ENCODE data around the gene GRM8. TPM values are rescaled to one million over a fixed set of nuclear protein-coding genes. Genes with fewer than 3 reads are reported as not detected.

The GRM8 gene
- total RNA-seq, 4 donors from 2014 or later: 0.57 TPM; not detected in 3

GRCh38 chr7:126778101-126778500 lies 474.6 kb downstream of the GRM8 start:
- H3K27ac ChIP-seq: no peak overlapping the region
- TF ChIP-seq POLR2A (IDR thresholded peaks at IDR 0.05): no peak
- TF ChIP-seq, protein P1, sequence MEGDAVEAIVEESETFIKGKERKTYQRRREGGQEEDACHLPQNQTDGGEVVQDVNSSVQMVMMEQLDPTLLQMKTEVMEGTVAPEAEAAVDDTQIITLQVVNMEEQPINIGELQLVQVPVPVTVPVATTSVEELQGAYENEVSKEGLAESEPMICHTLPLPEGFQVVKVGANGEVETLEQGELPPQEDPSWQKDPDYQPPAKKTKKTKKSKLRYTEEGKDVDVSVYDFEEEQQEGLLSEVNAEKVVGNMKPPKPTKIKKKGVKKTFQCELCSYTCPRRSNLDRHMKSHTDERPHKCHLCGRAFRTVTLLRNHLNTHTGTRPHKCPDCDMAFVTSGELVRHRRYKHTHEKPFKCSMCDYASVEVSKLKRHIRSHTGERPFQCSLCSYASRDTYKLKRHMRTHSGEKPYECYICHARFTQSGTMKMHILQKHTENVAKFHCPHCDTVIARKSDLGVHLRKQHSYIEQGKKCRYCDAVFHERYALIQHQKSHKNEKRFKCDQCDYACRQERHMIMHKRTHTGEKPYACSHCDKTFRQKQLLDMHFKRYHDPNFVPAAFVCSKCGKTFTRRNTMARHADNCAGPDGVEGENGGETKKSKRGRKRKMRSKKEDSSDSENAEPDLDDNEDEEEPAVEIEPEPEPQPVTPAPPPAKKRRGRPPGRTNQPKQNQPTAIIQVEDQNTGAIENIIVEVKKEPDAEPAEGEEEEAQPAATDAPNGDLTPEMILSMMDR (IDR thresholded peaks at IDR 0.05): no peak
- intact Hi-C loops (cut with DNase I): no loop called here
- H3K4me3 ChIP-seq: no peak overlapping the region
- 53 to 60% methylated on average over 1 of the region's 1 CpG for WGBS, 2 donors
- DNase-seq: no peak
- H3K9me3 ChIP-seq: no peaks in the 10 kb centered on the region
- no peaks in the 10 kb centered on the region for H3K27me3 ChIP-seq
- H3K4me1 ChIP-seq: no peaks in the 10 kb centered on the region
- no peaks in the 10 kb centered on the region for H3K36me3 ChIP-seq

GRCh38 chr7:126776498-126776897 lies 476.2 kb downstream of the GRM8 start:
- H3K27me3 ChIP-seq: no peaks in the 10 kb centered on the region
- WGBS, 2 donors: 57 to 73% methylated on average over 3 of the region's 3 CpGs
- no peaks in the 10 kb centered on the region for H3K9me3 ChIP-seq
- TF ChIP-seq, protein P1 (IDR thresholded peaks at IDR 0.05): no peak
- no peak for TF ChIP-seq POLR2A (IDR thresholded peaks at IDR 0.05)
- no peaks in the 10 kb centered on the region for H3K36me3 ChIP-seq
- H3K27ac ChIP-seq: no peak overlapping the region
- H3K4me3 ChIP-seq: no peak overlapping the region
- no peaks in the 10 kb centered on the region for H3K4me1 ChIP-seq
- intact Hi-C loops (cut with DNase I): no loop called here
- DNase-seq: no peak

GRCh38 chr7:126774077-126774476 lies 478.7 kb downstream of the GRM8 start:
- H3K4me3 ChIP-seq: no peak overlapping the region
- H3K4me1 ChIP-seq: no peaks in the 10 kb centered on the region
- H3K27ac ChIP-seq: no peak overlapping the region
- WGBS, 2 donors: 86 to 87% methylated on average over 3 of the region's 3 CpGs
- H3K27me3 ChIP-seq: no peaks in the 10 kb centered on the region
- intact Hi-C loops (cut with DNase I): no loop called here
- H3K36me3 ChIP-seq: no peaks in the 10 kb centered on the region
- TF ChIP-seq, protein P1 (IDR thresholded peaks at IDR 0.05): no peak
- TF ChIP-seq POLR2A (IDR thresholded peaks at IDR 0.05): no peak
- DNase-seq: no peak
- H3K9me3 ChIP-seq: no peaks in the 10 kb centered on the region

DNA sequence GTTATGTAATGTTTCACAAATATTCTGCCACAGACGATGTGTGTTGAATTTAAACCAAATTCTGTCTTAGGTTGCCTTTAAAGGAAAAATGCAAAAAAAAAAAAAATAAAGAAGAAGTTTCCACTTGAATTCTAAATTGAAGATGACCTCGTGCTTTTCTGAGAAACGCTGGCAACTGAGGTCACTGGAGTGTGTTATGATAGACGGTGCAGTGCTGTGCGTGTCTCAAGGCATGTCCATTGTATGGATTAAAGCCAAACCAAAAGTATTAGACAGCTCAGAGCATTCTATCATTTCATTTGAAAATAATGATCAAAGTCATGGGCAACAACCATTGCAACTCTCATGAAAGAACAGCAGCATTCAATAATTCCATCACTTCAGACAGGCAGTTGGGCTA lies 483.9 kb downstream of the GRM8 start:
- H3K4me1 ChIP-seq: no peaks in the 10 kb centered on the region
- H3K9me3 ChIP-seq: no peaks in the 10 kb centered on the region
- DNase-seq: no peak
- no peak for TF ChIP-seq POLR2A (IDR thresholded peaks at IDR 0.05)
- 59 to 74% methylated on average over 5 of the region's 5 CpGs for WGBS, 2 donors
- no peaks in the 10 kb centered on the region for H3K27me3 ChIP-seq
- no peaks in the 10 kb centered on the region for H3K36me3 ChIP-seq
- no peak overlapping the region for H3K4me3 ChIP-seq
- no peak overlapping the region for H3K27ac ChIP-seq
- intact Hi-C loops (cut with DNase I): no loop called here

DNA sequence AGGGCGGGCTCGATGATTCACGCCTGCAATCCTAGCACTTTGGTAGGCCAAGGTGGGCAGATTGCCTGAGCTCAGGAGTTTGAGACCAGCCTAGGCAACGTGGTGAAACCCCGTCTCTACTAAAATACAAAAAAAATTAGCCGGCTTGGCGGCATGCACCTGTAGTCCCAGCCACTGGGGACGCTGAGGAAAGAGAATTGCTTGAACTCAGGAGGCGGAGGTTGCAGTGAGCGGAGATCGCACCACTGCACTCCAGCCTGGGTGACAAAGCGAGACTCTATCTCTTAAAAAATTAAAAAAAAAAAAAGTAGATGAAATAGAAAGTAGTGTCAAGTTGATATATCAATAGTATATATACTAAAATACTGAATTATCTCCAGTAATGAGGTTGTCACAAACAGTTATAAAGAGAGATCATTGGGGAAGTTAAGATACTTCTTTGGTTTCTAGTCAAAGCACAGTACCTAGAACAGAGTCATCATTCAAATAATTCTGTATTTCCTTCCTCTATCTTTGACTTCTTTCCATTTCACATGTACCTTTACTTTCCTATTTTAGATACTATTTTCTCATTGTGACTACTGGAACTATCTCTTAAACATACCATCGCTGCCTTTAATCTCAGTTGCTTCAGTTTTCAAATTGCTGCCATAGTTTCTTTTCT lies 491.7 kb downstream of the GRM8 start:
- intact Hi-C loops (cut with DNase I): no loop called here
- no peaks in the 10 kb centered on the region for H3K36me3 ChIP-seq
- H3K4me1 ChIP-seq: no peaks in the 10 kb centered on the region
- no peak overlapping the region for H3K27ac ChIP-seq
- DNase-seq: no peak
- H3K4me3 ChIP-seq: no peak overlapping the region
- TF ChIP-seq, protein P1 (IDR thresholded peaks at IDR 0.05): no peak
- no peak for TF ChIP-seq POLR2A (IDR thresholded peaks at IDR 0.05)
- WGBS, 2 donors: 75 to 86% methylated on average over 12 of the region's 13 CpGs
- H3K27me3 ChIP-seq: no peaks in the 10 kb centered on the region
- H3K9me3 ChIP-seq: no peaks in the 10 kb centered on the region

GRCh38 chr7:126755381-126755780 lies 497.4 kb downstream of the GRM8 start:
- Histone ChIP-seq H3K27ac (no peak overlapping the region), H3K27me3 (no peaks in the 10 kb centered on the region), H3K9me3 (no peaks in the 10 kb centered on the region), H3K4me1 (no peaks in the 10 kb centered on the region), H3K36me3 (no peaks in the 10 kb centered on the region), H3K4me3 (no peak overlapping the region)
- WGBS, 2 donors: 47 to 64% methylated on average over 3 of the region's 3 CpGs
- intact Hi-C loops (cut with DNase I): no loop called here
- DNase-seq: no peak
- no peak for TF ChIP-seq POLR2A (IDR thresholded peaks at IDR 0.05)
- TF ChIP-seq, protein P1 (IDR thresholded peaks at IDR 0.05): no peak
